ENCODE measurements around the gene FAM174B.

FAM174B gene

GRCh38 chr15:92663250-92663951 is 7.8 kb upstream of the FAM174B start:
- no peak for TF ChIP-seq SPI1 (IDR thresholded peaks at IDR 0.05; ENCODE audit: borderline replicate concordance, low read depth)
- TF ChIP-seq REST (IDR thresholded peaks at IDR 0.05; ENCODE audit: insufficient replicate concordance, low read depth), result no peak
- no peak for TF ChIP-seq CTCF (IDR thresholded peaks at IDR 0.05; ENCODE audit: insufficient read depth, low read length)
- no peak for TF ChIP-seq GABPA (IDR thresholded peaks at IDR 0.05; ENCODE audit: low read depth)
- TF ChIP-seq POLR2AphosphoS5 (IDR thresholded peaks at IDR 0.05; ENCODE audit: low read depth), result no peak
- no peak overlapping the region for H3K4me3 ChIP-seq (replicated peaks; ENCODE audit: insufficient read depth, low read length)
- DNase-seq (ENCODE audit: low read depth in 1 of 2, low spot score in 1 of 2), result no peak
- peaks cover under 1% of the 10 kb centered on the region for H3K27me3 ChIP-seq (ENCODE audit: insufficient read depth, poor library complexity, severe bottlenecking)
- H3K27ac ChIP-seq (replicated peaks), result no peak overlapping the region

- H3K4me3 ChIP-seq (replicated peaks; ENCODE audit: insufficient read depth, low read length), result no peak overlapping the region
- TF ChIP-seq SPI1 (IDR thresholded peaks at IDR 0.05; ENCODE audit: borderline replicate concordance, low read depth), result no peak
- no peak for TF ChIP-seq CTCF (IDR thresholded peaks at IDR 0.05; ENCODE audit: insufficient read depth, low read length)
- no peak for TF ChIP-seq POLR2AphosphoS5 (IDR thresholded peaks at IDR 0.05; ENCODE audit: low read depth)
- no peak for TF ChIP-seq REST (IDR thresholded peaks at IDR 0.05; ENCODE audit: insufficient replicate concordance, low read depth)
- no peak for TF ChIP-seq GABPA (IDR thresholded peaks at IDR 0.05; ENCODE audit: low read depth)
- no peak overlapping the region for H3K27ac ChIP-seq (replicated peaks)
- H3K27me3 ChIP-seq (ENCODE audit: insufficient read depth, poor library complexity, severe bottlenecking), result peaks cover 2% of the 10 kb centered on the region
- no peak for DNase-seq (ENCODE audit: low read depth in 1 of 2, low spot score in 1 of 2)
These were observed 7.2 kb upstream of the FAM174B start for GRCh38 chr15:92662762-92663161.

- no peak overlapping the region for H3K4me3 ChIP-seq (replicated peaks; ENCODE audit: insufficient read depth, low read length)
- H3K27ac ChIP-seq (replicated peaks), result no peak overlapping the region
- DNase-seq (ENCODE audit: low read depth in 1 of 2, low spot score in 1 of 2), result no peak
- H3K27me3 ChIP-seq (ENCODE audit: insufficient read depth, poor library complexity, severe bottlenecking), result peaks cover 7% of the 10 kb centered on the region
- no peak for TF ChIP-seq CTCF (IDR thresholded peaks at IDR 0.05; ENCODE audit: insufficient read depth, low read length)
- no peak for TF ChIP-seq POLR2AphosphoS5 (IDR thresholded peaks at IDR 0.05; ENCODE audit: low read depth)
- TF ChIP-seq GABPA (IDR thresholded peaks at IDR 0.05; ENCODE audit: low read depth), result no peak
- no peak for TF ChIP-seq REST (IDR thresholded peaks at IDR 0.05; ENCODE audit: insufficient replicate concordance, low read depth)
- no peak for TF ChIP-seq SPI1 (IDR thresholded peaks at IDR 0.05; ENCODE audit: borderline replicate concordance, low read depth)
These were observed 6.4 kb upstream of the FAM174B start for GRCh38 chr15:92661956-92662355.

Data from HL-60 (cell line).